H9 (cell line): ENCODE data around the gene AHDC1. TPM values are rescaled to one million over a fixed set of nuclear protein-coding genes. Genes with fewer than 3 reads are reported as not detected.
"Not testable (repeated sequence)": the region's sequence is repeated elsewhere in the genome, so short reads cannot be mapped to it uniquely, and the experiment has no call there.

Experiments used
- DNase-seq: peaks from one replicate; pipeline ENCODE4 v3.0.0-alpha.2; 2017
- H2AFZ ChIP-seq: one replicate; pipeline ENCODE4 v1.6.1; 2013; ENCODE audit warnings: mild to moderate bottlenecking, low read length, control low read depth, moderate library complexity
- H2AK5ac ChIP-seq: 2 replicates; pipeline ENCODE4 v1.6.1; 2013; ENCODE audit warnings: low read length, control low read depth, mixed read lengths; ENCODE audit not compliant: insufficient read length
- H2BK120ac ChIP-seq: one replicate; pipeline ENCODE4 v1.6.1; 2013; ENCODE audit warnings: low read depth, mild to moderate bottlenecking, low read length, control low read depth, inconsistent platforms; ENCODE audit not compliant: poor library complexity, severe bottlenecking
- H2BK12ac ChIP-seq: 2 replicates; pipeline ENCODE4 v1.6.1; 2013; ENCODE audit warnings: low read length, control low read depth, mixed read lengths, low read depth; ENCODE audit not compliant: insufficient read length
- H2BK15ac ChIP-seq: 2 replicates; pipeline ENCODE4 v1.6.1; 2013; ENCODE audit warnings: low read depth, low read length, control low read depth
- H2BK20ac ChIP-seq: one replicate; pipeline ENCODE4 v1.6.1; 2013; ENCODE audit warnings: low read depth, mild to moderate bottlenecking, low read length, control low read depth, inconsistent platforms; ENCODE audit not compliant: poor library complexity, severe bottlenecking
- H2BK5ac ChIP-seq: 2 replicates; pipeline ENCODE4 v1.6.1; 2013; ENCODE audit warnings: low read length, control low read depth, mixed read lengths; ENCODE audit not compliant: insufficient read length
- H3K14ac ChIP-seq: 2 replicates; pipeline ENCODE4 v1.6.1; 2013; ENCODE audit warnings: low read length, control low read depth; ENCODE audit not compliant: insufficient read depth
- H3K18ac ChIP-seq: 2 replicates; pipeline ENCODE4 v1.6.1; 2013; ENCODE audit warnings: low read depth, mild to moderate bottlenecking, mixed read lengths, low read length, control low read depth; ENCODE audit not compliant: insufficient read length
- H3K23ac ChIP-seq: 2 replicates; pipeline ENCODE4 v1.6.1; 2013; ENCODE audit warnings: low read length, control low read depth, mixed read lengths, low read depth; ENCODE audit not compliant: insufficient read length
- H3K23me2 ChIP-seq: 2 replicates; pipeline ENCODE4 v1.6.1; 2013; ENCODE audit warnings: low read depth, mild to moderate bottlenecking, mixed read lengths, low read length, control low read depth; ENCODE audit not compliant: insufficient read length, poor library complexity, severe bottlenecking
- H3K27ac ChIP-seq: 2 replicates; pipeline ENCODE4 v1.5.1; 2013; ENCODE audit warnings: low read length, control low read depth, mixed read lengths, low read depth; ENCODE audit not compliant: insufficient read length
- H3K27me3 ChIP-seq: 2 replicates; pipeline ENCODE4 v1.6.1; 2013; ENCODE audit warnings: low read length, control low read depth, inconsistent platforms; ENCODE audit not compliant: insufficient read depth
- H3K4ac ChIP-seq: 2 replicates; pipeline ENCODE4 v1.6.1; 2013; ENCODE audit warnings: low read depth, mild to moderate bottlenecking, control low read depth, inconsistent platforms, low read length, moderate library complexity
- H3K4me1 ChIP-seq: 2 replicates; pipeline ENCODE4 v1.6.1; 2013; ENCODE audit warnings: low read length, control low read depth, inconsistent platforms; ENCODE audit not compliant: insufficient read depth
- H3K4me2 ChIP-seq: 2 replicates; pipeline ENCODE4 v1.6.1; 2013; ENCODE audit warnings: low read length, control low read depth, mixed read lengths; ENCODE audit not compliant: insufficient read length, insufficient read depth
- H3K56ac ChIP-seq: 2 replicates; pipeline ENCODE4 v1.6.1; 2013; ENCODE audit warnings: low read depth, mild to moderate bottlenecking, mixed read lengths, low read length, control low read depth; ENCODE audit not compliant: insufficient read length
- H3K79me1 ChIP-seq: 2 replicates; pipeline ENCODE4 v1.6.1; 2013; ENCODE audit warnings: low read depth, mild to moderate bottlenecking, moderate library complexity, low read length, control low read depth, inconsistent platforms; ENCODE audit not compliant: insufficient read depth, poor library complexity, severe bottlenecking
- H3K79me2 ChIP-seq: 2 replicates; pipeline ENCODE4 v1.6.1; 2013; ENCODE audit warnings: low read length, control low read depth, inconsistent platforms; ENCODE audit not compliant: insufficient read depth
- H3K9ac ChIP-seq: 2 replicates; pipeline ENCODE4 v1.6.1; 2013; ENCODE audit warnings: low read length, control low read depth, mixed read lengths; ENCODE audit not compliant: insufficient read length; ENCODE audit errors: extremely low read depth
- H3K9me3 ChIP-seq: one replicate; pipeline ENCODE4 v1.6.1; 2013; ENCODE audit warnings: low read depth, low read length, inconsistent platforms; ENCODE audit not compliant: control insufficient read depth
- H3T11ph ChIP-seq: one replicate; pipeline ENCODE4 v1.6.1; 2013; ENCODE audit warnings: mild to moderate bottlenecking, low read length, control low read depth, inconsistent platforms
- H4K20me1 ChIP-seq: one replicate; pipeline ENCODE4 v1.6.1; 2013; ENCODE audit not compliant: control insufficient read depth, insufficient read length, insufficient read depth
- H4K5ac ChIP-seq: 2 replicates; pipeline ENCODE4 v1.6.1; 2013; ENCODE audit warnings: low read depth, mild to moderate bottlenecking, mixed read lengths, low read length, control low read depth; ENCODE audit not compliant: insufficient read length
- H4K8ac ChIP-seq: replicated peaks from 2 replicates; pipeline ENCODE4 v1.6.1; 2013; ENCODE audit warnings: low read length, control low read depth, mixed read lengths, low read depth; ENCODE audit not compliant: insufficient read length
- H4K91ac ChIP-seq: 2 replicates; pipeline ENCODE4 v1.6.1; 2013; ENCODE audit warnings: low read depth, mild to moderate bottlenecking, moderate library complexity, mixed read lengths, low read length, control low read depth; ENCODE audit not compliant: insufficient read length
- H3K27ac Mint-ChIP-seq, 3 experiments: 2 replicates in 2 of 3; 3 replicates in 1 of 3; pipeline ENCODE4 v1.8.0; 2020 to 2021; ENCODE audit warnings: mixed read lengths in 3 of 3, mild to moderate bottlenecking in 1 of 3, moderate library complexity in 1 of 3
- H3K27me3 Mint-ChIP-seq: 2 replicates; pipeline ENCODE4 v1.8.0; 2021; ENCODE audit warnings: low read depth, mild to moderate bottlenecking, moderate library complexity, mixed read lengths
- H3K36me3 Mint-ChIP-seq, 3 experiments: 2 replicates in 2 of 3; 3 replicates in 1 of 3; pipeline ENCODE4 v1.8.0; 2020 to 2021; ENCODE audit warnings: low read depth in 3 of 3, mixed read lengths in 3 of 3; ENCODE audit not compliant: insufficient read depth in 1 of 3
- H3K4me1 Mint-ChIP-seq, 2 experiments: 2 replicates each; pipeline ENCODE4 v1.8.0; 2020; ENCODE audit warnings: mixed read lengths in 2 of 2
- H3K4me3 Mint-ChIP-seq, 2 experiments: 2 replicates in 1 of 2; 3 replicates in 1 of 2; pipeline ENCODE4 v1.8.0; 2020 to 2021; ENCODE audit warnings: mild to moderate bottlenecking in 2 of 2, mixed read lengths in 2 of 2, moderate library complexity in 1 of 2
- H3K9me3 Mint-ChIP-seq, 2 experiments: 2 replicates in 1 of 2; 3 replicates in 1 of 2; pipeline ENCODE4 v1.8.0; 2020; ENCODE audit warnings: mild to moderate bottlenecking in 2 of 2, mixed read lengths in 2 of 2, moderate library complexity in 1 of 2
- CTCF ChIP-seq: fragments of 200-600 bp; sonication (generic); conservative IDR thresholded peaks from 3 replicates; pipeline ENCODE4 v1.8.0; 2021; ENCODE audit warnings: antibody characterized with exemption, mild to moderate bottlenecking
- WGBS: extraction: QIAGEN DNeasy Blood & Tissue Kit; methylation state at CpG from one replicate; pipeline ENCODE4 v1.1.7; 2013; ENCODE audit warnings: missing lambda C conversion rate, low lambda C conversion rate, mixed read lengths; ENCODE audit not compliant: insufficient read length; ENCODE audit errors: extremely low coverage; 5-methylcytosine and 5-hydroxymethylcytosine counted together
- total RNA-seq: library from RNA; stranded (reverse); gene quantifications from 2 replicates; pipeline ENCODE4 v1.2.1, GENCODE V29; 2021

AHDC1 gene
- total RNA-seq, 1 experiment from 2014 or later: 29.4 TPM

GRCh38 chr1:27643600-27644368 lies 39.8 kb upstream of the AHDC1 start:
- Mint-ChIP-seq H3K27me3 (no peaks in the 10 kb centered on the region; the same call in none of the 2 replicates), H3K27ac (no peak overlapping the region; a peak in 1 of 7 replicates), H3K4me3 (no peak overlapping the region), H3K4me1 (peaks cover 8 to 11% of the 10 kb centered on the region in 2 experiments), H3K9me3 (no peaks in the 10 kb centered on the region; a peak in 1 of 5 replicates), H3K36me3 (no peaks in the 10 kb centered on the region)
- WGBS: no CpG with 5 or more reads among the region's 13 CpGs
- no peak overlapping the region for H3K9ac ChIP-seq
- no peak overlapping the region for H2AK5ac ChIP-seq
- no peak overlapping the region for H4K8ac ChIP-seq
- no peak overlapping the region for H3K23ac ChIP-seq
- H3K9me3 ChIP-seq: no peaks in the 10 kb centered on the region
- no peak overlapping the region for H2BK5ac ChIP-seq
- no peak overlapping the region for H4K5ac ChIP-seq
- no peak overlapping the region for H3K14ac ChIP-seq
- peak; percentile 85 for DNase-seq
- no peak overlapping the region for H3K4me2 ChIP-seq
- H4K20me1 ChIP-seq: no peaks in the 10 kb centered on the region
- peaks cover 3% of the 10 kb centered on the region for H3K4me1 ChIP-seq
- H3K18ac ChIP-seq: no peak overlapping the region
- H2BK15ac ChIP-seq: no peak overlapping the region
- no peak overlapping the region for H2AFZ ChIP-seq
- H3K79me2 ChIP-seq: no peaks in the 10 kb centered on the region
- no peak overlapping the region for H3T11ph ChIP-seq
- H3K56ac ChIP-seq: no peak overlapping the region
- H2BK120ac ChIP-seq: no peak overlapping the region
- no peak overlapping the region for H4K91ac ChIP-seq
- TF ChIP-seq CTCF: peak; percentile 81
- H3K23me2 ChIP-seq: no peaks in the 10 kb centered on the region
- H3K27me3 ChIP-seq: no peaks in the 10 kb centered on the region
- no peak overlapping the region for H2BK20ac ChIP-seq
- no peak overlapping the region for H2BK12ac ChIP-seq
- H3K4ac ChIP-seq: no peak overlapping the region
- no peaks in the 10 kb centered on the region for H3K79me1 ChIP-seq
- H3K27ac ChIP-seq: no peak overlapping the region

DNA sequence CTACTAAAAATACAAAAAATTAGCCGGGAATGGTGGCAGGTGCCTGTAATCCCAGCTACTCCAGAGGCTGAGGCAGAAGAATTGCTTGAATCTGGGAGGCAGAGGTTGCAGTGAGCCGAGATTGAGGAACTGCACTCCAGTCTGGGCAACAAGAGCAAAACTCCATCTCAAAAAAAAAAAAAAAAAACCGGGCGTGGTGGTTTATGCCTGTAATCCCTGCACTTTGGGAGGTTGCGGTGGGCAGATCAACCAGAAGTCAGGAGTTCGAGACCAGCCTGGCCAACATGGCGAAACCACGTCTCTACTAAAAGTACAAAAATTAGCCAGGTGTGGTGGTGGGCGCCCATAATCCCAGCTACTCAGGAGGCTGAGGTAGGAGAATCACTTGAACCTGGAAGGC lies 36.6 kb upstream of the AHDC1 start:
- H3K27me3 ChIP-seq, H2BK120ac ChIP-seq, H3K27ac Mint-ChIP-seq, H2AFZ ChIP-seq, H3K9me3 Mint-ChIP-seq, H3K27ac ChIP-seq, H3K9me3 ChIP-seq, H3K79me2 ChIP-seq, H3K79me1 ChIP-seq, H3K18ac ChIP-seq, H3K14ac ChIP-seq, H3K36me3 Mint-ChIP-seq, H2BK15ac ChIP-seq, H3K23ac ChIP-seq, H2BK12ac ChIP-seq, H2BK5ac ChIP-seq, DNase-seq, H3K4ac ChIP-seq, H3K23me2 ChIP-seq, H3K4me1 ChIP-seq, H3K9ac ChIP-seq, H4K5ac ChIP-seq, H2AK5ac ChIP-seq, H4K91ac ChIP-seq, H3T11ph ChIP-seq, H3K27me3 Mint-ChIP-seq, H2BK20ac ChIP-seq, H3K4me3 Mint-ChIP-seq, H4K20me1 ChIP-seq, H3K56ac ChIP-seq, H4K8ac ChIP-seq, H3K4me2 ChIP-seq: not testable (repeated sequence)
- no CpG with 5 or more reads among the region's 9 CpGs for WGBS
- H3K4me1 Mint-ChIP-seq: peaks cover 8 to 17% of the 10 kb centered on the region in 2 experiments
